Right atrium auricular region (tissue), 2 donors: ENCODE data around the gene MMS19. TPM values are rescaled to one million over a fixed set of nuclear protein-coding genes. Genes with fewer than 3 reads are reported as not detected.
A peak's percentile ranks its signal among the peaks of the same experiment; 100 is the strongest.

ENCODE experiments used
- DNase-seq: peaks from one replicate; pipeline ENCODE4 v3.0.0-alpha.2; 2019; ENCODE audit warnings: low spot score
- H3K27ac ChIP-seq, 2 donors: fragments of 200-600 bp; sonication (generic); 1 replicate in 1 of 2; 2 replicates in 1 of 2; pipeline ENCODE4 v1.5.1; 2016 to 2019
- H3K27me3 ChIP-seq, 2 donors: fragments of 200-600 bp; sonication (generic); one replicate each; pipeline versions ENCODE4 v1.5.1 to v1.6.0; 2017 to 2019
- H3K36me3 ChIP-seq: fragments of 200-600 bp; sonication (generic); one replicate; pipeline ENCODE4 v1.5.1; 2016
- H3K4me1 ChIP-seq, 2 donors: fragments of 200-600 bp; sonication (generic); one replicate each; pipeline versions ENCODE4 v1.5.1 to v1.6.0; 2017 to 2019
- H3K4me3 ChIP-seq, 2 donors: fragments of 200-600 bp; sonication (generic); 1 replicate in 1 of 2; 2 replicates in 1 of 2; pipeline ENCODE4 v1.5.1; 2017 to 2019; ENCODE audit warnings: mild to moderate bottlenecking in 1 of 2, moderate library complexity in 1 of 2
- H3K9me3 ChIP-seq, 2 donors: fragments of 200-600 bp; sonication (generic); one replicate each; pipeline ENCODE4 v1.5.1; 2019
- CTCF ChIP-seq, 2 donors: fragments of 200-600 bp; sonication (generic); IDR thresholded peaks; one replicate each; pipeline ENCODE4 v1.5.1; 2019; ENCODE audit warnings: antibody characterized with exemption in 2 of 2
- total RNA-seq, 2 donors: library from RNA; depleted of rRNA; stranded (reverse); fragments of >200 nt; gene quantifications; one replicate each; pipeline ENCODE4 v1.1.0, GENCODE V29; 2016

Gene MMS19
- total RNA-seq, 2 donors from 2014 or later, result 48.0 to 51.8 TPM

GRCh38 chr10:97435211-97435610 is 63.0 kb downstream of the MMS19 start:
- Histone ChIP-seq H3K4me3 (no peak overlapping the region), H3K27ac (no peak overlapping the region), H3K4me1 (no peaks in the 10 kb centered on the region), H3K36me3 (peaks cover 83% of the 10 kb centered on the region), H3K27me3 (no peaks in the 10 kb centered on the region), H3K9me3 (no peaks in the 10 kb centered on the region)
- no peak for TF ChIP-seq CTCF (IDR thresholded peaks at IDR 0.05)
- DNase-seq, result no peak

GRCh38 chr10:97434557-97434956 is 63.7 kb downstream of the MMS19 start:
- no peak overlapping the region for H3K4me3 ChIP-seq
- DNase-seq, result no peak
- no peaks in the 10 kb centered on the region for H3K27me3 ChIP-seq
- H3K9me3 ChIP-seq, result no peaks in the 10 kb centered on the region
- H3K4me1 ChIP-seq, result no peaks in the 10 kb centered on the region
- H3K27ac ChIP-seq, result no peak overlapping the region
- H3K36me3 ChIP-seq, result peaks cover 83% of the 10 kb centered on the region
- no peak for TF ChIP-seq CTCF (IDR thresholded peaks at IDR 0.05)

- H3K9me3 ChIP-seq, result no peaks in the 10 kb centered on the region
- H3K36me3 ChIP-seq, result peaks cover 82% of the 10 kb centered on the region
- TF ChIP-seq CTCF (IDR thresholded peaks at IDR 0.05), result no peak
- DNase-seq, result no peak
- no peaks in the 10 kb centered on the region for H3K27me3 ChIP-seq
- H3K4me1 ChIP-seq, result no peaks in the 10 kb centered on the region
- H3K27ac ChIP-seq, result no peak overlapping the region
- no peak overlapping the region for H3K4me3 ChIP-seq
Measured at GRCh38 chr10:97434055-97434454, 64.2 kb downstream of the MMS19 start.

- Histone ChIP-seq H3K27me3 (no peaks in the 10 kb centered on the region), H3K36me3 (peaks cover 38% of the 10 kb centered on the region), H3K4me1 (peaks cover 0 to 32% of the 10 kb centered on the region in 2 donors), H3K27ac (no peak overlapping the region), H3K9me3 (no peaks in the 10 kb centered on the region), H3K4me3 (no peak overlapping the region)
- TF ChIP-seq CTCF (IDR thresholded peaks at IDR 0.05), result no peak
- no peak for DNase-seq
Measured at GRCh38 chr10:97428572-97428981, 69.6 kb downstream of the MMS19 start.

- H3K27me3 ChIP-seq, result no peaks in the 10 kb centered on the region
- peak overlapping the region; percentile 86 to 94 for H3K4me3 ChIP-seq
- no peak for DNase-seq
- no peaks in the 10 kb centered on the region for H3K9me3 ChIP-seq
- H3K27ac ChIP-seq, result peak overlapping the region; percentile 94 to 95
- peaks cover 34% of the 10 kb centered on the region for H3K36me3 ChIP-seq
- peaks cover 0 to 32% of the 10 kb centered on the region in 2 donors for H3K4me1 ChIP-seq
- no peak for TF ChIP-seq CTCF (IDR thresholded peaks at IDR 0.05)
Measured at GRCh38 chr10:97427571-97428179, 70.5 kb downstream of the MMS19 start.
